PC-9 (cell line): ENCODE data around the gene B3GLCT. TPM values are rescaled to one million over a fixed set of nuclear protein-coding genes. Genes with fewer than 3 reads are reported as not detected.

ENCODE experiments used
- BruUV-seq: library from RNA; stranded (reverse); fragments of 400-500 nt; replicated peaks from 2 replicates; lab custom pipeline; 2021; lab: Mats Ljungman, UMichigan
- CTCF ChIA-PET: fragments of 300-600 bp; sonication (Branson Sonifier 250); formaldehyde crosslinking; loops from one replicate; lab custom pipeline; 2022; ENCODE audit warnings: antibody characterized with exemption; lab: Charles Lee
- POLR2A ChIA-PET: fragments of 300-600 bp; sonication (Branson Sonifier 250); formaldehyde crosslinking; loops from one replicate; lab custom pipeline; 2022; ENCODE audit warnings: antibody characterized with exemption; ENCODE audit not compliant: unreplicated experiment; lab: Charles Lee
- DNase-seq, 2 experiments: peaks; one replicate each; pipeline versions ENCODE4 v3.0.0 to v3.0.0-alpha.2; 2015 to 2022; ENCODE audit warnings: mixed read lengths in 1 of 2
- H2AFZ ChIP-seq: fragments of 200-600 bp; sonication (generic); 2 replicates; pipeline ENCODE4 v1.8.1; 2017; ENCODE audit warnings: antibody characterized with exemption
- H3F3A ChIP-seq: fragments of 200-600 bp; sonication (generic); 2 replicates; pipeline ENCODE4 v1.8.1; 2017; ENCODE audit warnings: antibody characterized with exemption, mild to moderate bottlenecking, low read depth; ENCODE audit not compliant: insufficient read depth
- H3K27ac ChIP-seq: fragments of 200-600 bp; sonication (generic); 2 replicates; pipeline ENCODE4 v1.6.1; 2016; ENCODE audit warnings: mixed run types
- H3K27me3 ChIP-seq: fragments of 200-600 bp; sonication (generic); 2 replicates; pipeline ENCODE4 v1.6.1; 2016; ENCODE audit warnings: low read depth, mixed run types; ENCODE audit not compliant: insufficient read depth
- H3K36me3 ChIP-seq: fragments of 200-600 bp; sonication (generic); 2 replicates; pipeline ENCODE4 v1.6.1; 2016; ENCODE audit warnings: low read depth, mixed run types
- H3K4me1 ChIP-seq: fragments of 200-600 bp; sonication (generic); replicated peaks from 2 replicates; pipeline ENCODE4 v1.6.1; 2016; ENCODE audit warnings: mixed run types; ENCODE audit not compliant: insufficient read depth
- H3K4me2 ChIP-seq: fragments of 200-600 bp; sonication (generic); 2 replicates; pipeline ENCODE4 v1.6.1; 2017; ENCODE audit warnings: mixed run types
- H3K4me3 ChIP-seq: fragments of 200-600 bp; sonication (generic); 2 replicates; pipeline ENCODE4 v1.6.1; 2016; ENCODE audit warnings: mixed run types
- H3K79me2 ChIP-seq: fragments of 200-600 bp; sonication (generic); 2 replicates; pipeline ENCODE4 v1.6.1; 2017; ENCODE audit warnings: low read depth, mixed run types
- H3K9me2 ChIP-seq: fragments of 200-600 bp; sonication (generic); 2 replicates; pipeline ENCODE4 v1.8.1; 2017; ENCODE audit warnings: mild to moderate bottlenecking; ENCODE audit not compliant: insufficient read depth
- H3K9me3 ChIP-seq: fragments of 200-600 bp; sonication (generic); 2 replicates; pipeline ENCODE4 v1.8.1; 2016; ENCODE audit warnings: low read depth; ENCODE audit not compliant: insufficient read depth
- H4K20me1 ChIP-seq: fragments of 200-600 bp; sonication (generic); 2 replicates; pipeline ENCODE4 v1.8.1; 2017; ENCODE audit not compliant: insufficient read depth
- CTCF ChIP-seq: fragments of 200-600 bp; sonication (generic); conservative IDR thresholded peaks from 2 replicates; pipeline ENCODE4 v1.6.1; 2017; ENCODE audit warnings: mixed run types, antibody characterized with exemption, mild to moderate bottlenecking, moderate library complexity
- EZH2 ChIP-seq: fragments of 200-600 bp; sonication (generic); IDR thresholded peaks from 2 replicates; pipeline ENCODE4 v1.8.0; 2017; ENCODE audit warnings: antibody characterized with exemption, low read depth
- intact Hi-C: fragments of 100-400 bp; cut with micrococcal nuclease; formaldehyde crosslinking; loops from one replicate; pipeline ENCODE4 v1.10.0; 2022; ENCODE audit not compliant: unreplicated experiment
- total RNA-seq: library from RNA; stranded (reverse); gene quantifications from 2 replicates; pipeline ENCODE4 v1.2.3, GENCODE V29; 2021

Gene B3GLCT
- total RNA-seq, 1 experiment from 2014 or later: 5.4 TPM

GRCh38 chr13:31167490-31167889 lies 32.3 kb upstream of the B3GLCT start:
- no peaks in the 10 kb centered on the region for H4K20me1 ChIP-seq
- POLR2A ChIA-PET: interaction anchor here (0.7 kb wide), 1 partner anchor 371 kb away, joined by 6 read pairs; no protein-coding TSS in a partner anchor
- TF ChIP-seq CTCF: no peak
- no peak for TF ChIP-seq EZH2
- intact Hi-C loops: no loop called here
- no peak overlapping the region for H2AFZ ChIP-seq
- no peaks in the 10 kb centered on the region for H3K27me3 ChIP-seq
- no peak for DNase-seq
- CTCF ChIA-PET: no interaction called here
- H3K4me3 ChIP-seq: no peak overlapping the region
- peaks cover 12% of the 10 kb centered on the region for H3F3A ChIP-seq
- BruUV-seq: no TSS peak
- H3K9me2 ChIP-seq: no peaks in the 10 kb centered on the region
- no peaks in the 10 kb centered on the region for H3K36me3 ChIP-seq
- no peak overlapping the region for H3K4me2 ChIP-seq
- peaks cover 42% of the 10 kb centered on the region for H3K4me1 ChIP-seq
- H3K9me3 ChIP-seq: no peaks in the 10 kb centered on the region
- no peaks in the 10 kb centered on the region for H3K79me2 ChIP-seq
- H3K27ac ChIP-seq: no peak overlapping the region

DNA sequence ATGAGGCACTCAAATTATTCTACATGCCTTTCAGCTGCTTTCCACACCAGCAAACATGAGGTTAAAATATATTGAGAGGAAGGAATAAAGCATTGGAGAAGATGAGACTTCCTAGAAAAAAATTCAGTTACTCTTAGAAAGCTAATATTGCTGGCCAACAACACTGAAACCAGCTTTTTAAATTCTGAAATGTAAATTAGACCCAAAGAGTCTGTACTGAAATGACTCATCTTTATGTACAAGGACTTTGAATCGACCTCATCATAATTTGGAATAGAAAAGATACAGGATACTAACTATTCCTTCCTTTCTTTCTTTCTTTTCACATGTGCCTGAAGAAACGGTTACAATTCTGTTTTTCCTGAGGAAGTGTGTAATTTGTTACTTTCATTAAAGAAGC lies 31.6 kb upstream of the B3GLCT start:
- intact Hi-C loops: no loop called here
- no peak overlapping the region for H2AFZ ChIP-seq

DNA sequence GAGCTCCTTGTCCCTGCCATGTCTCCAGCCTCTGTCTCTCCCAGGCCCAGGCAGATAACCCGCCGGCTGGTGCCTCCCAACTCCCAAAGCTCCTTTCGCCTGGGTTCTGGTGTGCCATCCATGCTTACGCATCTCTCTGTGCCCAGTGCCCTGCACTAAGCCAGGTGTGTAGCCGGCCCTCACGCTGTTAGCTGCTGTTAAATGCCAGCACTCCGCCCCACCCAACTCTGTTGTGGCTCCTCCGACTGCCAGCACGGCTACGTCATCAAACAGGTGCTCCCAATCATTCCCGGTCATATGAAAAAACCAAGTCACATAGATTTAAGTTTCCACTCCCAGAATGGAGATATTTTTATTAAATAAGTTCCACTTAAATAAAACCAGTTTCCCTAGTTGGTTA lies 31.0 kb upstream of the B3GLCT start:
- POLR2A ChIA-PET: interaction anchor here (0.7 kb wide), 1 partner anchor 1419 kb away, joined by 6 read pairs; no protein-coding TSS in a partner anchor
- H3K4me2 ChIP-seq: no peak overlapping the region
- TF ChIP-seq EZH2 (no peak), CTCF (no peak)
- no peak overlapping the region for H2AFZ ChIP-seq
- no peak for DNase-seq
- no peaks in the 10 kb centered on the region for H3K27me3 ChIP-seq
- H3K27ac ChIP-seq: no peak overlapping the region
- no TSS peak for BruUV-seq
- no peak overlapping the region for H3K4me3 ChIP-seq
- H4K20me1 ChIP-seq: no peaks in the 10 kb centered on the region
- peaks cover 41% of the 10 kb centered on the region for H3K4me1 ChIP-seq
- peaks cover 17% of the 10 kb centered on the region for H3F3A ChIP-seq
- CTCF ChIA-PET: no interaction called here
- intact Hi-C loops: no loop called here
- H3K9me2 ChIP-seq: no peaks in the 10 kb centered on the region
- no peaks in the 10 kb centered on the region for H3K9me3 ChIP-seq
- H3K79me2 ChIP-seq: no peaks in the 10 kb centered on the region
- H3K36me3 ChIP-seq: no peaks in the 10 kb centered on the region

More for the DNA sequence above, 31.6 kb upstream of the B3GLCT start:
- no peak for TF ChIP-seq EZH2
- no peak for TF ChIP-seq CTCF
- no peak overlapping the region for H3K4me3 ChIP-seq
- H3K27me3 ChIP-seq: no peaks in the 10 kb centered on the region
- peaks cover 14% of the 10 kb centered on the region for H3F3A ChIP-seq
- H3K9me2 ChIP-seq: no peaks in the 10 kb centered on the region
- H3K4me2 ChIP-seq: no peak overlapping the region
- H3K79me2 ChIP-seq: no peaks in the 10 kb centered on the region
- H3K36me3 ChIP-seq: no peaks in the 10 kb centered on the region
- H3K27ac ChIP-seq: no peak overlapping the region
- no peak for DNase-seq
- H3K9me3 ChIP-seq: no peaks in the 10 kb centered on the region
- CTCF ChIA-PET: no interaction called here
- BruUV-seq: no TSS peak
- peaks cover 44% of the 10 kb centered on the region for H3K4me1 ChIP-seq
- H4K20me1 ChIP-seq: no peaks in the 10 kb centered on the region
- POLR2A ChIA-PET: no interaction called here
